Endodermal cell (in vitro differentiated cells): ENCODE data around the gene KRTAP5-3. TPM values are rescaled to one million over a fixed set of nuclear protein-coding genes. Genes with fewer than 3 reads are reported as not detected.
"Not testable (repeated sequence)": the region's sequence is repeated elsewhere in the genome, so short reads cannot be mapped to it uniquely, and the experiment has no call there.

Experiments
- DNase-seq: peaks from one replicate; pipeline ENCODE4 v3.0.0-alpha.2; 2017
- H3K27ac ChIP-seq: 2 replicates; pipeline ENCODE4 v1.5.1; 2013; ENCODE audit warnings: mild to moderate bottlenecking, low read depth, low read length, moderate library complexity
- H3K27me3 ChIP-seq: 2 replicates; pipeline ENCODE4 v1.6.1; 2013; ENCODE audit warnings: mild to moderate bottlenecking, low read length, moderate library complexity; ENCODE audit not compliant: insufficient read depth, control insufficient read depth, poor library complexity, severe bottlenecking
- H3K36me3 ChIP-seq: 2 replicates; pipeline ENCODE4 v1.7.0; 2013; ENCODE audit warnings: mild to moderate bottlenecking, low read length, moderate library complexity; ENCODE audit not compliant: control insufficient read depth, insufficient read depth
- H3K4me1 ChIP-seq: one replicate; pipeline ENCODE4 v1.7.0; 2013; ENCODE audit warnings: low read length; ENCODE audit not compliant: control insufficient read depth, insufficient read depth
- H3K4me3 ChIP-seq: 2 replicates; pipeline ENCODE4 v1.5.1; 2013; ENCODE audit warnings: mild to moderate bottlenecking, low read length, moderate library complexity
- H3K9ac ChIP-seq: 2 replicates; pipeline ENCODE4 v1.6.1; 2013; ENCODE audit warnings: mild to moderate bottlenecking, low read length, moderate library complexity; ENCODE audit not compliant: poor library complexity, severe bottlenecking; ENCODE audit errors: extremely low read depth
- H3K9me3 ChIP-seq: 2 replicates; pipeline ENCODE4 v1.6.1; 2013; ENCODE audit warnings: mild to moderate bottlenecking, low read length, moderate library complexity; ENCODE audit not compliant: control insufficient read depth
- H3K27ac Mint-ChIP-seq: 2 replicates; pipeline ENCODE4 v1.8.0; 2020; ENCODE audit warnings: mixed read lengths
- H3K27me3 Mint-ChIP-seq: 2 replicates; pipeline ENCODE4 v1.8.0; 2021; ENCODE audit warnings: mild to moderate bottlenecking, mixed read lengths; ENCODE audit not compliant: insufficient read depth
- H3K36me3 Mint-ChIP-seq: 2 replicates; pipeline ENCODE4 v1.8.0; 2020; ENCODE audit warnings: low read depth, mixed read lengths
- H3K4me1 Mint-ChIP-seq: 2 replicates; pipeline ENCODE4 v1.8.0; 2020; ENCODE audit warnings: mixed read lengths
- H3K4me3 Mint-ChIP-seq: 2 replicates; pipeline ENCODE4 v1.8.0; 2020; ENCODE audit warnings: mild to moderate bottlenecking, moderate library complexity, mixed read lengths
- H3K9me3 Mint-ChIP-seq: 2 replicates; pipeline ENCODE4 v1.8.0; 2020; ENCODE audit warnings: mild to moderate bottlenecking, mixed read lengths
- WGBS, 2 experiments: methylation state at CpG; one replicate each; pipeline versions ENCODE4 v1.1.5 to v1.1.7; 2013; ENCODE audit warnings: missing lambda C conversion rate in 2 of 2, mixed read lengths in 1 of 2; ENCODE audit not compliant: insufficient coverage in 1 of 2, insufficient read length in 1 of 2; 5-methylcytosine and 5-hydroxymethylcytosine counted together
- total RNA-seq, 2 donors: library from RNA; stranded (reverse); fragmentation: NEBNext Ultra II Directional in 1 of 2; extraction: Animal tissue kit (Norgen Biotek cat#: 25700) in 1 of 2; gene quantifications; 2 replicates in 1 of 2; 3 replicates in 1 of 2; pipeline ENCODE4 v1.2.1, GENCODE V29; 2021
- TF ChIP-seq, protein P1 (sequence below): fragments of 200-600 bp; sonication (generic); conservative IDR thresholded peaks from 2 replicates; pipeline ENCODE4 v1.5.0; 2021; ENCODE audit warnings: antibody characterized with exemption, mild to moderate bottlenecking

KRTAP5-3 gene
- total RNA-seq, 2 donors from 2014 or later: not detected

DNA sequence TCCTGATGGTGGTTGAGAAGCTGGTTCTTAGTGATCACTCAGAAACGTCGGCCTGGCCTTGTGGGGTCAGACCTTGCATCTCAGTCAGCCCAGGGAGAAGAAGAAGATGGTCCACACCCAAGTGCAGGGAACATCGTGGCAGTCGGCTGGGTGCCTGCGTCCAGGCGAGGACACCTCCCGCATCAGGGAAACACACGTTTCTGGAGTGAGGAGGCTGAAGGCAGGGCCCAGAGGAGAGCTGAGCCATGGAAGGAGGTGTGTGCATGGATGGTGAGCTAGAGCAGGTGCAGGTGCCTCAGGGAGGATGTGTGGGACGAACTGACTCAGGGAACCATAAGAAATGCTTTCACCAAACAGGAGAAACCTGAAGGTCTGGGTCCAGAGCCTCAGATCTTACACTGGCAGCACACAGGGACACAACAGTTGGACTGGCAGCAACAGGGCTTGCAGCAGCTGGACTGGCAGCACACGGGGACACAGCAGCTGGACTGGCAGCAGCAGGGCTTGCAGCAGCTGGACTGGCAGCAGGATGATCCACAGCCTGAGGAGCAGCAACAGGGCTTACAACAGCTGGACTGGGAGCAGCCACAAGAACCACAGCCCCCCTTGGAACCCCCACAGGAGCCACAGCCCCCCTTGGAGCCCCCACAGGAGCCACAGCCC lies 10.8 kb downstream of the KRTAP5-3 start:
- Mint-ChIP-seq H3K36me3 (peaks cover 2% of the 10 kb centered on the region), H3K27me3 (peaks cover 43% of the 10 kb centered on the region), H3K4me3 (no peak overlapping the region), H3K4me1 (peaks cover 9% of the 10 kb centered on the region), H3K9me3 (peaks cover 14% of the 10 kb centered on the region), H3K27ac (no peak overlapping the region)
- WGBS, 2 experiments: 90 to 98% methylated on average over 6 to 10 of the region's 10 CpGs
- Histone ChIP-seq H3K36me3 (no peaks in the 10 kb centered on the region), H3K4me1 (no peaks in the 10 kb centered on the region), H3K27me3 (no peaks in the 10 kb centered on the region), H3K4me3 (no peak overlapping the region), H3K9ac (no peak overlapping the region), H3K9me3 (no peaks in the 10 kb centered on the region), H3K27ac (no peak overlapping the region)
- DNase-seq: no peak
- TF ChIP-seq, protein P1, sequence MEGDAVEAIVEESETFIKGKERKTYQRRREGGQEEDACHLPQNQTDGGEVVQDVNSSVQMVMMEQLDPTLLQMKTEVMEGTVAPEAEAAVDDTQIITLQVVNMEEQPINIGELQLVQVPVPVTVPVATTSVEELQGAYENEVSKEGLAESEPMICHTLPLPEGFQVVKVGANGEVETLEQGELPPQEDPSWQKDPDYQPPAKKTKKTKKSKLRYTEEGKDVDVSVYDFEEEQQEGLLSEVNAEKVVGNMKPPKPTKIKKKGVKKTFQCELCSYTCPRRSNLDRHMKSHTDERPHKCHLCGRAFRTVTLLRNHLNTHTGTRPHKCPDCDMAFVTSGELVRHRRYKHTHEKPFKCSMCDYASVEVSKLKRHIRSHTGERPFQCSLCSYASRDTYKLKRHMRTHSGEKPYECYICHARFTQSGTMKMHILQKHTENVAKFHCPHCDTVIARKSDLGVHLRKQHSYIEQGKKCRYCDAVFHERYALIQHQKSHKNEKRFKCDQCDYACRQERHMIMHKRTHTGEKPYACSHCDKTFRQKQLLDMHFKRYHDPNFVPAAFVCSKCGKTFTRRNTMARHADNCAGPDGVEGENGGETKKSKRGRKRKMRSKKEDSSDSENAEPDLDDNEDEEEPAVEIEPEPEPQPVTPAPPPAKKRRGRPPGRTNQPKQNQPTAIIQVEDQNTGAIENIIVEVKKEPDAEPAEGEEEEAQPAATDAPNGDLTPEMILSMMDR: no peak

DNA sequence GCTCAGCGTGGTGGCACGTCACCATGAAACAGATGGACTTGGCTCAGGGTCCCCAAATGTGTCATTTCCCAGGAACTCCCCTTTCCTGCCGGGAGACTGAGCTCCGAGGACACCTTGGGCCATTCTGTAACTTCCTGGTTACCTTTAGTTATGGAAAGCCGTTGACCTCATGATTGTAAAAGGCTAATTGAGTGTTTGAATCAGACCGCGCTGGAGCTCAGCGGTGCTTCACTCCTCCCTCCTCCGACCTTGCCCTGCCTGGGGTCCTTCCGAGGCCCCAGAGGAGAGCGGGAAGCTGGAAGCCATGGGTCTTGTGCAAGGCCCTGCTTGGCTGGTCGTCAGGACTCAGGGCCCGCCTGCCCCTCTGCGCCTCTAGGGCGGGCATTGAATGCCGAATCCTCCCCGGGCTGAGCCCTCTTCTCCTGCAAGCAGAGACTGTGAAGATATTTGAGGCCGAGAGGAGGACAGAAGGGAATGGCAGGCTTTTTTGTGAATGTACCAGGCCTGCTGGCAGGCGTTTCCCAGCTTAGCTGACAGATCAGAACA lies 11.6 kb downstream of the KRTAP5-3 start:
- not testable (repeated sequence) for H3K9me3 Mint-ChIP-seq, H3K4me1 ChIP-seq, H3K9me3 ChIP-seq, H3K36me3 Mint-ChIP-seq, H3K27ac ChIP-seq, H3K27ac Mint-ChIP-seq, H3K4me1 Mint-ChIP-seq, H3K36me3 ChIP-seq, H3K9ac ChIP-seq, H3K4me3 Mint-ChIP-seq, H3K27me3 ChIP-seq, H3K4me3 ChIP-seq
- peak; percentile 64 for DNase-seq
- WGBS, 2 experiments: 68 to 88% methylated on average over 10 to 19 of the region's 19 CpGs
- peaks cover 44% of the 10 kb centered on the region for H3K27me3 Mint-ChIP-seq

DNA sequence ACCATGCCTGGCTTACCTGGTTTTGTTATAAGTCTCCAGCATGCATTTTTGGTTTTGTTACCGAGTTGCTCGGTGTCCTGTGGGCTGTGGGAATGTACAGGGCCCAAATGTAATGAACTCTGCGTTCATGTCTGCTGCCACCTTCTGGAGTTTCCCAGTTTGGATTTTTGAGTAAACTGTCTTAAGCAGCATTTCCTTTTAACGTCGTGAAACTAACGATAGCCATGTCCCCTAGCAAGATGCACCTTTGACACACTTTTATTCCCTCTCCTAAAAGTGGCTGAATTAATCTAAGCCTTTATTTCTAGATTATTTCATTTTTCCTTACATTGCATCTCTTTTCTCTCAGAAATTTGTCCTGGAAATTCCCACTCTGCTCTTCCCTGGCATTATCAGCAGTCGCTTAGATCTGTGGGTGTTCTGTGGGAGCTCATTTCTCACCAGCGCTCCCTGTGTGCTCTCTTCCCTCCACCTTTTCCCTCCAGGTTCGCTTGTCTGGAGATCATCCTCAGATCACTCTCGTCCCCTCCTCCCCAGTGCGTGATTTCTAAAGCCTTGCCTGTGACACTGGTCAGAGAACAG lies 12.2 kb downstream of the KRTAP5-3 start:
- not testable (repeated sequence) for H3K4me1 Mint-ChIP-seq

DNA sequence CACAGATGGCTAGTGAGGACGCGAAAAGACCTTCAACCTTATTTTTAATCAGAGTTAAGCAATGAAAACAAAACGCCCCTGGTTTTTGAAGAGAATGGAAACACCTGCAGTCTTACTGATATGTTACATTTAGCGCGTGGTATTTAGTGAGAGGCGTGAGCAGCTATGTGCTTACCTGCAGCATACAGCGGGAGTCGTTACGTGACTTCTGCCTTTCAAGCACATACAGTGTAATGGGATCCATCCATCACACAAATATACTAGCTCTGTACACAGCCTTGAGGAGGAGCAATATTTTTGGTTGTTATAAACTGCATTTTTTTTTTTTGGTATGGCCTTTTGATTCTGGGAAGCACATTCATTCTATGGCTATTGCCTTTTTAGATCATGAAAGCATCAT lies 15.6 kb downstream of the KRTAP5-3 start:
- Histone ChIP-seq H3K9ac (no peak overlapping the region), H3K27me3 (no peaks in the 10 kb centered on the region), H3K36me3 (no peaks in the 10 kb centered on the region), H3K27ac (no peak overlapping the region), H3K4me3 (no peak overlapping the region), H3K4me1 (no peaks in the 10 kb centered on the region), H3K9me3 (no peaks in the 10 kb centered on the region)
- 82 to 93% methylated on average over 5 to 9 of the region's 9 CpGs for WGBS, 2 experiments
- no peak for DNase-seq
- H3K4me3 Mint-ChIP-seq: no peak overlapping the region
- H3K4me1 Mint-ChIP-seq: peaks cover 9% of the 10 kb centered on the region
- peaks cover 35% of the 10 kb centered on the region for H3K27me3 Mint-ChIP-seq
- no peaks in the 10 kb centered on the region for H3K36me3 Mint-ChIP-seq
- H3K9me3 Mint-ChIP-seq: no peaks in the 10 kb centered on the region
- TF ChIP-seq, protein P1: no peak
- H3K27ac Mint-ChIP-seq: no peak overlapping the region

More for the DNA sequence above, 12.2 kb downstream of the KRTAP5-3 start:
- not testable (repeated sequence) for H3K9me3 Mint-ChIP-seq, H3K27ac ChIP-seq, H3K36me3 ChIP-seq, DNase-seq, H3K4me1 ChIP-seq, H3K27me3 ChIP-seq, H3K9me3 ChIP-seq, H3K27ac Mint-ChIP-seq, H3K9ac ChIP-seq, H3K36me3 Mint-ChIP-seq, H3K4me3 Mint-ChIP-seq, H3K4me3 ChIP-seq
- peaks cover 39% of the 10 kb centered on the region for H3K27me3 Mint-ChIP-seq
- WGBS, 2 experiments: 57 to 80% methylated on average over 9 to 11 of the region's 11 CpGs
